ENCODE measurements around the gene KMT2B. TPM values are rescaled to one million over a fixed set of nuclear protein-coding genes. Genes with fewer than 3 reads are reported as not detected.

KMT2B gene
- total RNA-seq, 1 donor from 2014 or later: 60.0 TPM

- intact Hi-C loops (cut with micrococcal nuclease): loop anchor here (1.0 to 2.0 kb wide), 5 partner anchors 18 to 279 kb away; partner anchors contain the start of genes APLP1, HSPB6, PSENEN and THAP8
Observed at GRCh38 chr19:35775298-35776101, 57.7 kb downstream of the KMT2B start, which contains the start of gene ARHGAP33. ARHGAP33 (plus strand) TSS chr19:35775564; CDS start chr19:35775659, 95 bp downstream.

- intact Hi-C loops (cut with micrococcal nuclease): no loop called here
Observed at GRCh38 chr19:35776102-35776788, 58.4 kb downstream of the KMT2B start.

DNA sequence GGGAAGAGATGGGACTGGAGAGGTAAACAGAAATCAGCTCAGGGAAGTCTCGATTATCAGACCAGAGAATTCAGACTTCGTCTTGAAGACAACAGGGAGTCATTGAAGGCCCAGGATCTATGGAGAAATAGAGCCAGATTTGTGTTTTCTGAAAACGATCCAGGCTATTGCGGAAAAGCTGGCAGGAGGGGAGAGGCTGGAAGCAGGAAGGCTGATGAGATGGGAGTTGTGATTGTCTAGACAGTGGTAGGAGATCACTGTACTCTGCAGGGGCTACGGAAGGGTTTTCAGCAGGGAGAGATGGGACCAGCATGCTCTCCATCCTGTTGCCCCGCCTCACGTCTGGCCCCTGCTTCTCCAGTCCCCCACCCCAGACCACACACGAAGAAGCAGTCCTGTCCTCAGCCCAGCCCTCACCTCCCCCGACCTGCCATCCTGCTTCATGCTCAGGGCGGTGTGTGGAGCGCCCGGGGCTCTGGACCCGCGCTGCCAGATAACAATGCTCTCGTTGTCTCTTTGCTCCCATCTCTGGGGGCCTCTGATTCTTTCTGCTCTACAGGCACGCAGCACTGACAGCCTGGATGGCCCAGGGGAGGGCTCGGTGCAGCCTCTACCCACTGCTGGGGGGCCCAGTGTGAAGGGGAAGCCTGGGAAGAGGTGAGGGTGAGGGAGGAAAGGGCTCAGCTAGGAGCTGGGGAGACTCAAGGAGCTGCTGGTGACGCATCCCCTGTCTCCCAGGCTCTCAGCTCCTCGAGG is 59.5 kb downstream of the KMT2B start:
- intact Hi-C loops (cut with micrococcal nuclease): no loop called here

- intact Hi-C loops (cut with micrococcal nuclease): no loop called here
Observed at GRCh38 chr19:35777961-35778360, 60.2 kb downstream of the KMT2B start.

- intact Hi-C loops (cut with micrococcal nuclease): no loop called here
Observed at GRCh38 chr19:35779033-35779432, 61.2 kb downstream of the KMT2B start.

GRCh38 chr19:35780058-35780457 is 62.3 kb downstream of the KMT2B start:
- intact Hi-C loops (cut with micrococcal nuclease): no loop called here

GRCh38 chr19:35780717-35781116 is 62.9 kb downstream of the KMT2B start:
- intact Hi-C loops (cut with micrococcal nuclease): no loop called here

GRCh38 chr19:35781650-35782049 is 63.8 kb downstream of the KMT2B start:
- intact Hi-C loops (cut with micrococcal nuclease): no loop called here

DNA sequence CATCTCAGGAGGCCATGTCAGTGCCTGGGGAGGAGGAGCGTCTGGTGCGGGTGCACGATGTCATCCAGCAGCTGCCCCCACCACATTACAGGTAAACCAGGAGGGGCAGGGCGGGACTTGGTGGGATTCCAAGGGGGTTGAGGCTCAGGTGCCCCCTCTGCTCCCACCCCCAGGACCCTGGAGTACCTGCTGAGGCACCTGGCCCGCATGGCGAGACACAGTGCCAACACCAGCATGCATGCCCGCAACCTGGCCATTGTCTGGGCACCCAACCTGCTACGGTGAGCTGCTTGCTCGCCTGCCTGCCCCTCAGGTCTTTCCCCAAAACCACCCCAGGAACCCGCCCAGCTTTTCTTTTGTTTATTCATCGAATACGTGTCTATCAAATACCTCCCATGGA is 64.8 kb downstream of the KMT2B start:
- intact Hi-C loops (cut with micrococcal nuclease): no loop called here

- intact Hi-C loops (cut with micrococcal nuclease): no loop called here
Observed at GRCh38 chr19:35783469-35784434, 65.9 kb downstream of the KMT2B start.

DNA sequence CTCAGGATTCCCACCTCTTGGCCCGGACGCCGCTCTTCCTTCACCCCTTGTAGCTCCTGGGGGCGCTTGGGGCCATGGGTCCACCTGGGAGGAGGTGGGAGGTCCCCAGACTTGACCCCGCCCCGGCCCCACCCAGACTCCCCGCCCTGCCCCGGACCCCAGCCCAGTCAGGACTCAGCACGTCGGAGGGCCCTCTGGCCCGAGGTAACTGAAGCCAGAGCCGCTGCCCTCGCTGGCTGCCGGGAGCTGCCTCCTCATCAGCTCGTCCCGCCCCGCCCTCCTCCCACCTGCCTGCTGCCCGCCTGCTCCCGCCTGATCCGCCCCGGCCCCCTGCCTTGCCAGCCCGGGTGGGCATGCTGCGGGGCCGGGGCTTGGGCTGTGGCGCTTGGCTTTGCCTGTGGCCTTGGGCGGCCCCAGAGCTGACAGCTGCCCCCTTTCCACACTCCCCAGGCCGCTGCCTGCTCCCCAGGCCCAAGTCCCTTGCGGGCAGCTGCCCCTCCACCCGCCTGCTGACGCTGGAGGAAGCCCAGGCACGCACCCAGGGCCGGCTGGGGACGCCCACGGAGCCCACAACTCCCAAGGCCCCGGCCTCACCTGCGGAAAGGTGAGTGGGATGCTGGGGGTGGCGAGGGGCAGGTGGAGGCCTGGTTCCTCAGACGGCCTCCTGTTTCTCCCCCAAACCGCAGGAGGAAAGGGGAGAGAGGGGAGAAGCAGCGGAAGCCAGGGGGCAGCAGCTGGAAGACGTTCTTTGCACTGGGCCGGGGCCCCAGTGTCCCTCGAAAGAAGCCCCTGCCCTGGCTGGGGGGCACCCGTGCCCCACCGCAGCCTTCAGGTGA is 66.9 kb downstream of the KMT2B start:
- intact Hi-C loops (cut with micrococcal nuclease): no loop called here

- intact Hi-C loops (cut with micrococcal nuclease): no loop called here
Observed at GRCh38 chr19:35785339-35785627, 67.5 kb downstream of the KMT2B start.

GRCh38 chr19:35786299-35787160 is 68.7 kb downstream of the KMT2B start:
- intact Hi-C loops (cut with micrococcal nuclease): no loop called here

DNA sequence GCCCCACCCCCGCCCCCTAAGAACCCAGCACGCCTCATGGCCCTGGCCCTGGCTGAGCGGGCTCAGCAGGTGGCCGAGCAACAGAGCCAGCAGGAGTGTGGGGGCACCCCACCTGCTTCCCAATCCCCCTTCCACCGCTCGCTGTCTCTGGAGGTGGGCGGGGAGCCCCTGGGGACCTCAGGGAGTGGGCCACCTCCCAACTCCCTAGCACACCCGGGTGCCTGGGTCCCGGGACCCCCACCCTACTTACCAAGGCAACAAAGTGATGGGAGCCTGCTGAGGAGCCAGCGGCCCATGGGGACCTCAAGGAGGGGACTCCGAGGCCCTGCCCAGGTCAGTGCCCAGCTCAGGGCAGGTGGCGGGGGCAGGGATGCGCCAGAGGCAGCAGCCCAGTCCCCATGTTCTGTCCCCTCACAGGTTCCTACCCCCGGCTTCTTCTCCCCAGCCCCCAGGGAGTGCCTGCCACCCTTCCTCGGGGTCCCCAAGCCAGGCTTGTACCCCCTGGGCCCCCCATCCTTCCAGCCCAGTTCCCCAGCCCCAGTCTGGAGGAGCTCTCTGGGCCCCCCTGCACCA is 69.5 kb downstream of the KMT2B start:
- intact Hi-C loops (cut with micrococcal nuclease): no loop called here
